ENCODE data around the gene TXK. TPM values are rescaled to one million over a fixed set of nuclear protein-coding genes. Genes with fewer than 3 reads are reported as not detected.

TXK gene
- polyA plus RNA-seq, 1 of the 3 experiments (the other 2 are of a cell fraction) = 0.61 TPM

- Histone ChIP-seq H3K9me3 (no peaks in the 10 kb centered on the region), H2AFZ (ENCODE audit: low read depth) (no peak overlapping the region), H3K4me1 (ENCODE audit: control insufficient read depth in 1 of 2, insufficient read depth in 2 of 2, low read depth in 1 of 2, low read length in 1 of 2) (no peaks in the 10 kb centered on the region), H3K27me3 (ENCODE audit: insufficient read depth) (no peaks in the 10 kb centered on the region), H3K9me2 (no peaks in the 10 kb centered on the region), H3K4me3 (ENCODE audit: low read depth in 2 of 2, low read length in 1 of 2) (no peak overlapping the region), H3K36me3 (replicated peaks in 1 of 2; ENCODE audit: control insufficient read depth in 1 of 2, insufficient read depth in 2 of 2, low read length in 1 of 2) (peaks cover 0 to 10% of the 10 kb centered on the region in 2 experiments), H3K79me2 (ENCODE audit: insufficient read depth) (no peaks in the 10 kb centered on the region), H3K4me2 (no peak overlapping the region), H3K27ac (ENCODE audit: low read depth in 2 of 2, low read length in 1 of 2) (peak overlapping the region in 1 of 2 experiments; percentile 24; a peak in 1 of 4 replicates), H4K20me1 (ENCODE audit: insufficient read depth) (no peaks in the 10 kb centered on the region), H3K9ac (no peak overlapping the region), H3F3A (replicated peaks; ENCODE audit: insufficient read depth) (no peaks in the 10 kb centered on the region)
- WGBS (ENCODE audit: low lambda C conversion rate) = 66% methylated on average over 12 of the region's 12 CpGs
- peak; percentile 4; the same call in 1 of the 2 replicates for TF ChIP-seq TCF12 (IDR thresholded peaks at IDR 0.05)
- peak; percentile 16; the same call in 1 of the 2 replicates for TF ChIP-seq FOSL2 (IDR thresholded peaks at IDR 0.05; ENCODE audit: borderline replicate concordance, low read depth)
- TF ChIP-seq MEF2A (IDR thresholded peaks at IDR 0.05; ENCODE audit: borderline replicate concordance, low read depth) = peak; percentile 58; the same call in 1 of the 2 replicates
- TF ChIP-seq, protein P1, sequence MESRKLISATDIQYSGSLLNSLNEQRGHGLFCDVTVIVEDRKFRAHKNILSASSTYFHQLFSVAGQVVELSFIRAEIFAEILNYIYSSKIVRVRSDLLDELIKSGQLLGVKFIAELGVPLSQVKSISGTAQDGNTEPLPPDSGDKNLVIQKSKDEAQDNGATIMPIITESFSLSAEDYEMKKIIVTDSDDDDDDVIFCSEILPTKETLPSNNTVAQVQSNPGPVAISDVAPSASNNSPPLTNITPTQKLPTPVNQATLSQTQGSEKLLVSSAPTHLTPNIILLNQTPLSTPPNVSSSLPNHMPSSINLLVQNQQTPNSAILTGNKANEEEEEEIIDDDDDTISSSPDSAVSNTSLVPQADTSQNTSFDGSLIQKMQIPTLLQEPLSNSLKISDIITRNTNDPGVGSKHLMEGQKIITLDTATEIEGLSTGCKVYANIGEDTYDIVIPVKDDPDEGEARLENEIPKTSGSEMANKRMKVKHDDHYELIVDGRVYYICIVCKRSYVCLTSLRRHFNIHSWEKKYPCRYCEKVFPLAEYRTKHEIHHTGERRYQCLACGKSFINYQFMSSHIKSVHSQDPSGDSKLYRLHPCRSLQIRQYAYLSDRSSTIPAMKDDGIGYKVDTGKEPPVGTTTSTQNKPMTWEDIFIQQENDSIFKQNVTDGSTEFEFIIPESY (IDR thresholded peaks at IDR 0.05; ENCODE audit: borderline replicate concordance, low read depth) = no peak
- CTCF ChIA-PET = interaction anchor here (1.3 kb wide), 1 partner anchor 13 kb away, joined by 4 read pairs; no protein-coding TSS in a partner anchor
- no peak for DNase-seq
- POLR2A ChIA-PET = no interaction called here
These were observed 102.1 kb downstream of the TXK start for GRCh38 chr4:48031802-48032525.

GRCh38 chr4:48030470-48030869 is 103.6 kb downstream of the TXK start:
- Histone ChIP-seq H3K4me2 (no peak overlapping the region), H3K9me2 (no peaks in the 10 kb centered on the region), H3K79me2 (ENCODE audit: insufficient read depth) (no peaks in the 10 kb centered on the region), H4K20me1 (ENCODE audit: insufficient read depth) (no peaks in the 10 kb centered on the region), H3K27me3 (ENCODE audit: insufficient read depth) (no peaks in the 10 kb centered on the region), H3K27ac (ENCODE audit: low read depth in 2 of 2, low read length in 1 of 2) (no peak overlapping the region), H3K9me3 (no peaks in the 10 kb centered on the region), H3K36me3 (replicated peaks in 1 of 2; ENCODE audit: control insufficient read depth in 1 of 2, insufficient read depth in 2 of 2, low read length in 1 of 2) (peaks cover 0 to 10% of the 10 kb centered on the region in 2 experiments), H3K4me3 (ENCODE audit: low read depth in 2 of 2, low read length in 1 of 2) (no peak overlapping the region), H3K9ac (no peak overlapping the region), H3K4me1 (ENCODE audit: control insufficient read depth in 1 of 2, insufficient read depth in 2 of 2, low read depth in 1 of 2, low read length in 1 of 2) (no peaks in the 10 kb centered on the region), H2AFZ (ENCODE audit: low read depth) (no peak overlapping the region; the same call in 1 of the 2 replicates), H3F3A (replicated peaks; ENCODE audit: insufficient read depth) (no peaks in the 10 kb centered on the region)
- DNase-seq = no peak
- 84% methylated on average over 3 of the region's 3 CpGs for WGBS (ENCODE audit: low lambda C conversion rate)
- ChIA-PET POLR2A (no interaction called here), CTCF (interaction anchor here (1.2 kb wide), 1 partner anchor 13 kb away, joined by 4 read pairs; no protein-coding TSS in a partner anchor)
- no peak for TF ChIP-seq SIN3A (IDR thresholded peaks at IDR 0.05; ENCODE audit: borderline replicate concordance, low read depth, low read length)
- TF ChIP-seq USF1 (IDR thresholded peaks at IDR 0.05; ENCODE audit: borderline replicate concordance, low read depth) = no peak
- no peak for TF ChIP-seq MXI1 (IDR thresholded peaks at IDR 0.05; ENCODE audit: low read depth, low read length)
- no peak for TF ChIP-seq MEF2A (IDR thresholded peaks at IDR 0.05; ENCODE audit: borderline replicate concordance, low read depth)
- no peak for TF ChIP-seq TAF1 (IDR thresholded peaks at IDR 0.05; ENCODE audit: borderline replicate concordance, low read depth, low read length)
- no peak for TF ChIP-seq RAD21 (IDR thresholded peaks at IDR 0.05; ENCODE audit: low read length)
- no peak for TF ChIP-seq JUND (IDR thresholded peaks at IDR 0.05)
- TF ChIP-seq FOXM1 (IDR thresholded peaks at IDR 0.05; ENCODE audit: low read depth) = no peak
- no peak for TF ChIP-seq FOSL2 (IDR thresholded peaks at IDR 0.05; ENCODE audit: borderline replicate concordance, low read depth)
- TF ChIP-seq, protein P1 (IDR thresholded peaks at IDR 0.05; ENCODE audit: borderline replicate concordance, low read depth) = no peak
- TF ChIP-seq, protein P2, sequence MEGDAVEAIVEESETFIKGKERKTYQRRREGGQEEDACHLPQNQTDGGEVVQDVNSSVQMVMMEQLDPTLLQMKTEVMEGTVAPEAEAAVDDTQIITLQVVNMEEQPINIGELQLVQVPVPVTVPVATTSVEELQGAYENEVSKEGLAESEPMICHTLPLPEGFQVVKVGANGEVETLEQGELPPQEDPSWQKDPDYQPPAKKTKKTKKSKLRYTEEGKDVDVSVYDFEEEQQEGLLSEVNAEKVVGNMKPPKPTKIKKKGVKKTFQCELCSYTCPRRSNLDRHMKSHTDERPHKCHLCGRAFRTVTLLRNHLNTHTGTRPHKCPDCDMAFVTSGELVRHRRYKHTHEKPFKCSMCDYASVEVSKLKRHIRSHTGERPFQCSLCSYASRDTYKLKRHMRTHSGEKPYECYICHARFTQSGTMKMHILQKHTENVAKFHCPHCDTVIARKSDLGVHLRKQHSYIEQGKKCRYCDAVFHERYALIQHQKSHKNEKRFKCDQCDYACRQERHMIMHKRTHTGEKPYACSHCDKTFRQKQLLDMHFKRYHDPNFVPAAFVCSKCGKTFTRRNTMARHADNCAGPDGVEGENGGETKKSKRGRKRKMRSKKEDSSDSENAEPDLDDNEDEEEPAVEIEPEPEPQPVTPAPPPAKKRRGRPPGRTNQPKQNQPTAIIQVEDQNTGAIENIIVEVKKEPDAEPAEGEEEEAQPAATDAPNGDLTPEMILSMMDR (IDR thresholded peaks at IDR 0.05) = no peak
- no peak for TF ChIP-seq GABPA (IDR thresholded peaks at IDR 0.05; ENCODE audit: low read depth)
- no peak for TF ChIP-seq IRF3 (IDR thresholded peaks at IDR 0.05; ENCODE audit: low read depth, low read length)
- TF ChIP-seq GATA2 (CRISPR knock-in tag; IDR thresholded peaks at IDR 0.05) = no peak
- no peak for TF ChIP-seq USF2 (IDR thresholded peaks at IDR 0.05; ENCODE audit: borderline replicate concordance, low read depth, low read length)
- TF ChIP-seq NFIC (IDR thresholded peaks at IDR 0.05; ENCODE audit: borderline replicate concordance) = no peak
